Bronchial epithelial cell (primary cell): Measurements from ENCODE around the gene CAPN1. TPM values are rescaled to one million over a fixed set of nuclear protein-coding genes. Genes with fewer than 3 reads are reported as not detected.
"Not testable (repeated sequence)": the region's sequence is repeated elsewhere in the genome, so short reads cannot be mapped to it uniquely, and the experiment has no call there.

Source experiments
- DNase-seq: peaks from one replicate; pipeline ENCODE4 v3.0.0-alpha.2; 2010; ENCODE audit warnings: low read depth
- FAIRE-seq: peaks from 2 replicates; lab custom pipeline; 2011; peaks lifted over from hg19 to GRCh38; lab: Jason Lieb, UNC
- H3K27me3 ChIP-seq: 2 replicates; pipeline ENCODE4 v1.5.1; 2011; ENCODE audit warnings: low read length; ENCODE audit not compliant: control insufficient read depth, insufficient read depth
- H3K36me3 ChIP-seq: 2 replicates; pipeline ENCODE4 v1.5.1; 2011; ENCODE audit warnings: low read length; ENCODE audit not compliant: control insufficient read depth, insufficient read depth
- H3K4me3 ChIP-seq: 2 replicates; pipeline ENCODE4 v1.5.1; 2011; ENCODE audit warnings: mild to moderate bottlenecking, low read depth, low read length, control low read depth
- total RNA-seq: library from RNA; depleted of rRNA; stranded (reverse); fragments of >200 nt; gene quantifications from 2 replicates; pipeline ENCODE4 v1.2.1, GENCODE V29; 2014
- TF ChIP-seq, protein P1 (sequence below): IDR thresholded peaks from 2 replicates; pipeline ENCODE4 v1.5.1; 2011; ENCODE audit warnings: mild to moderate bottlenecking, moderate library complexity, low read length, control low read depth, inconsistent platforms; ENCODE audit not compliant: insufficient read depth, severe bottlenecking

The CAPN1 gene
- total RNA-seq, 1 donor from 2014 or later = 136 TPM

DNA sequence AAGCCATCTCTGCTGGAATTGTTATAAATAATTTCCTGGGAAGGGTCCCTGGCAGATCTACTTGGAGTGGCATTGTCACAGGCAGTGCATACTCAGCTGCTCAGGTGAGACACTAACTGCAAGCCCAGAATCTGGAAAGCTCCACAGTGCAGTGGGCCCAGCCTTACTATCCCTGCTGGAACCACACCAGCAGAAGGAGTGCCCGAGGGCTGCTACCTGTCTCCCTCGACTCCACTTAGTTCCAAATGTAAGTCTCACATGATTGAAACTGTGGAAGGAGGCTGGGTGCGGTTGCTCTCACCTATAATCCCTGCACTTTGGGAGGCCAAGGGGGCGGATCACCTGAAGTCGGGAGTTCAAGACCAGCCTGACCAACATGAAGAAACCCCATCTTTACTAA is 33.1 kb upstream of the CAPN1 start:
- no peaks in the 10 kb centered on the region for H3K27me3 ChIP-seq
- no peak for DNase-seq
- TF ChIP-seq, protein P1, sequence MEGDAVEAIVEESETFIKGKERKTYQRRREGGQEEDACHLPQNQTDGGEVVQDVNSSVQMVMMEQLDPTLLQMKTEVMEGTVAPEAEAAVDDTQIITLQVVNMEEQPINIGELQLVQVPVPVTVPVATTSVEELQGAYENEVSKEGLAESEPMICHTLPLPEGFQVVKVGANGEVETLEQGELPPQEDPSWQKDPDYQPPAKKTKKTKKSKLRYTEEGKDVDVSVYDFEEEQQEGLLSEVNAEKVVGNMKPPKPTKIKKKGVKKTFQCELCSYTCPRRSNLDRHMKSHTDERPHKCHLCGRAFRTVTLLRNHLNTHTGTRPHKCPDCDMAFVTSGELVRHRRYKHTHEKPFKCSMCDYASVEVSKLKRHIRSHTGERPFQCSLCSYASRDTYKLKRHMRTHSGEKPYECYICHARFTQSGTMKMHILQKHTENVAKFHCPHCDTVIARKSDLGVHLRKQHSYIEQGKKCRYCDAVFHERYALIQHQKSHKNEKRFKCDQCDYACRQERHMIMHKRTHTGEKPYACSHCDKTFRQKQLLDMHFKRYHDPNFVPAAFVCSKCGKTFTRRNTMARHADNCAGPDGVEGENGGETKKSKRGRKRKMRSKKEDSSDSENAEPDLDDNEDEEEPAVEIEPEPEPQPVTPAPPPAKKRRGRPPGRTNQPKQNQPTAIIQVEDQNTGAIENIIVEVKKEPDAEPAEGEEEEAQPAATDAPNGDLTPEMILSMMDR = no peak
- H3K36me3 ChIP-seq = no peaks in the 10 kb centered on the region
- FAIRE-seq = no peak
- H3K4me3 ChIP-seq = no peak overlapping the region

DNA sequence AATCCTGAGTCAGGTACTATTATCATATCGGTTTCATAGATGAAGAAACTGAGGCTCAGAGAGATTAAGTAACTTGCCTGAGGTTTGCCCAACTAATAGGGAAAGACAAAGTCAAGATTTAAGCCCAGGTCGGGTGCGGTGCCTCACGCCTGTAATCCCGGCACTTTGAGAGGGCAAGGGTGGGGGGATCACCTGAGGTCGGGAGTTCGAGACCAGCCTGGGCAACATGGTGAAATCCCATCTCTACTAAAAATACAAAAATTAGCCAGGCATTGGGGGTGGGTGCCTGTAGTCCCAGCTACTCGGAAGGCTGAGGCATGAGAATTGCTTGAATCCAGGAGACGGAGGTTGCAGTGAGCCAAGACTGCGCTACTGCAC is 31.6 kb upstream of the CAPN1 start:
- not testable (repeated sequence) for FAIRE-seq, H3K4me3 ChIP-seq, H3K27me3 ChIP-seq, DNase-seq, H3K36me3 ChIP-seq

DNA sequence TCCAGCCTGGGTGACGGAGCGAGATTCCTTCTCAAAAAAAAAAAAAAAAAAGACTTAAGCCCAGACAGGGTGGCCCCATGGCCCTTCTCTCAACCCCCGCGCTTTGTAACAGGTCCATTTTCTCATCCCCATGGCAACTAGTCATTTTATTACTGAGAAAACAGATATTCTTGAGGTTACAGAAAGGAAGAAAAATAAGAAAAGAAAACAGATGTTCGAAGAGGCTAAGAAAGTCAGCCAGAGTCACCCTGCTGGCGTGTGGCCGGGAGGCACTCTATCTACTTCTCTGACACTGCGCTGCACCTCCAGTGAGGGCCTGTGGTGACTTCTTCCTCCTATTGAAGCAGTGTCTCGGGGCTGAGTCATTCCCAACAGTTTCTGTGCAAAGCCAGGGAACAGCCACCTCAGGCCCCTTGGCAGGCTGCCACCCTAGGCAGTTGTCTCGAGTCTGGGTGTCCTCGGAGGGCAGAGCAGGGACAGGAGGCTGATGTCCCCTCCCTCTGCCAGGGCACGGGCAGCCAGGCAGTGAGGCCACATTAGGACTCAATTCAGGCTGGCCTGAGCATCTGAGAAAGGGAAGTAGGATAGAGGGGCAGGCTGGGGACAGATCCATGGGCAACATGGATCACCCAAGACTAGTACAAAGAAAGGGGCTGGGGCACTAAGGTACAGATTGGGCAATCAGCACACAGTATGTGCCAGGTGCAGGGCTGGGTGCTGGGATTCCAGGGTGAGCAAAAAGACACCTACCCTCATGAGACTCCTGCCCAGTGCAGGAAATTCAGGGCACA is 31.0 kb upstream of the CAPN1 start:
- H3K4me3 ChIP-seq = peak overlapping the region; percentile 15
- FAIRE-seq (no peak), DNase-seq (peak; percentile 87)
- TF ChIP-seq, protein P1 = no peak
- no peaks in the 10 kb centered on the region for H3K27me3 ChIP-seq
- no peaks in the 10 kb centered on the region for H3K36me3 ChIP-seq

DNA sequence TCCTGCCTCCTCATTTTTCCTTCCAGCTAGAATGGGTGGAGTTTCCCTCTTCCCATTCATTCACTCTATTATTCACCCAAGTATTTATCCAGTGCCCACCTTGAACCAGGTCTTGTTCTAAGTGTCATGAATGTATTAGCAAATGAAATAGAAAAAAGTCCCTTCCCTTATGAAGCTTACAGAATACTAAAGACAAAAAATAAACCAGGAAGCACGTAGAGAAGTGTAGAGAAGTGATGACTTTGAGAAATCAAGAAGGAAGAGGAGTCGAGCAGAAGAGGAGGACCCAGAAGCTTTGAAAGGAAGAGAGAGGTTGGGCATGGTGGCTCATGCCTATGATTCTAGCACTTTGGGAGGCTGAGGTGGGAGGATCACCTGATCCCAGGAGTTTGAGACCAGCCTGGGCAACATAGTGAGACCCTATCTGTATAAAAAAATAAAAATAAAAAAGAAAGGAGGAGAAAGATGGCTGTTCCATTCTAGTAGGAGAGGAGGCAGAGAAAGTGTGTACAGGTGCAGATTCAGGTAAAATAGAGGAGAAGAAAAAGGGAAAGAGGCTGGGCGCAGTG is 30.3 kb upstream of the CAPN1 start:
- Histone ChIP-seq H3K36me3 (no peaks in the 10 kb centered on the region), H3K4me3 (no peak overlapping the region), H3K27me3 (no peaks in the 10 kb centered on the region)
- TF ChIP-seq, protein P1 = no peak
- no peak for DNase-seq
- FAIRE-seq = no peak

DNA sequence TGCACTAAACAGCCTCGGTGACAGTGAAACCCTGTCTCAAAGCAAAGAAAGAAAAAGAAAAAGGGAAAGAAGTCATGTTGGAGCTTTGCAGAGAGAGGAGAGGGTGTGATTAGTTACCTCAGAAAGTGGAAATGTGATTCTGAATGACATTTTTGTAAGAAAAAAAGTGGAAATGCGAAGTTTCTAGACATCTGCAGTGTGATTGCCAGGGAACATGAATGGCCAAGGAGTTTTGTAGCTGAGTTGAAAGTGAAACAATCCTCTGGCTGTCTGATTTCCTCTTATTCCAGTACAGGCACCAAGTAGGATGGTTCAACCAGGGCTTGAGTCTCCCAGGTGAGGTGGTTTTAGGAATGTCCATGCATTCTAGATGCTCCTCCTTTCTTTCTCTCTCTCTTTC is 29.6 kb upstream of the CAPN1 start:
- TF ChIP-seq, protein P1 = no peak
- FAIRE-seq (no peak), DNase-seq (no peak)
- no peaks in the 10 kb centered on the region for H3K27me3 ChIP-seq
- H3K36me3 ChIP-seq = no peaks in the 10 kb centered on the region
- H3K4me3 ChIP-seq = no peak overlapping the region

DNA sequence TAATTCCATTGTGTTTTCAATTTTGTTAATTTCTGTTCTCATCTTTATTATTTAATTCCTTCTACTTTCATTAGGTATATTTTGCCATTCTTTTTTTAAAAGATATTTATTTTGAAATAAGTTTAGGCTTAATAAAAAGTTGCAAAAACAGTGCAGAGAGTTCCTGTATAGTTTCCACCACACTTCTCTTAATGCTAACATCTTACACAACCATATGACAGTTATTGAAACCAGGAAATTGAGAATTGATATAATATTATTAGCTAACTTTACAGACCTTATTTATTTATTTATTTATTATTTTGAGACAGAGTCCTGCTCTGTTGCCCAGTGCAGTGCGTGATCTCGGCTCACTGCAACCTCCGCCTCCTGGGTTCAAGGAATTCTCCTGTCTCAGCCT is 25.5 kb upstream of the CAPN1 start:
- TF ChIP-seq, protein P1 = no peak
- FAIRE-seq = no peak
- DNase-seq = no peak
- H3K4me3 ChIP-seq = no peak overlapping the region
- no peaks in the 10 kb centered on the region for H3K36me3 ChIP-seq
- H3K27me3 ChIP-seq = no peaks in the 10 kb centered on the region
